ENCODE measurements around the gene TBXAS1.

Gene TBXAS1

GRCh38 chr7:140010194-140010895 is 181.3 kb downstream of the TBXAS1 start:
- no peaks in the 10 kb centered on the region for H3K36me3 ChIP-seq (ENCODE audit: control insufficient read depth, low read length)
- H3K79me2 ChIP-seq (ENCODE audit: control insufficient read depth, low read length): no peaks in the 10 kb centered on the region
- H3K4me2 ChIP-seq (ENCODE audit: low read length): no peak overlapping the region
- no peak overlapping the region for H3K27ac ChIP-seq (ENCODE audit: low read depth, low read length)
- no peaks in the 10 kb centered on the region for H3K9me2 ChIP-seq (replicated peaks; ENCODE audit: control insufficient read depth, low read length)
- H4K20me1 ChIP-seq (ENCODE audit: control insufficient read depth, insufficient read depth, low read depth, low read length): no peaks in the 10 kb centered on the region
- no peak for TF ChIP-seq EZH2phosphoT487 (IDR thresholded peaks at IDR 0.05; ENCODE audit: borderline replicate concordance, low read length)
- TF ChIP-seq CTCF (IDR thresholded peaks at IDR 0.05; ENCODE audit: low read depth, low read length, poor library complexity, severe bottlenecking): no peak
- H3K4me3 ChIP-seq (ENCODE audit: low read length): no peak overlapping the region
- H3K27me3 ChIP-seq (ENCODE audit: control insufficient read depth, low read length): peaks cover 11% of the 10 kb centered on the region; the same call in 1 of the 2 replicates
- H3F3A ChIP-seq (ENCODE audit: control insufficient read depth, insufficient read depth): no peaks in the 10 kb centered on the region
- H3K4me1 ChIP-seq (ENCODE audit: control insufficient read depth, low read length): no peaks in the 10 kb centered on the region
- no peaks in the 10 kb centered on the region for H3K9me3 ChIP-seq (ENCODE audit: control insufficient read depth, insufficient read depth, low read length)

GRCh38 chr7:140013676-140014075 is 184.6 kb downstream of the TBXAS1 start:
- TF ChIP-seq EZH2phosphoT487 (IDR thresholded peaks at IDR 0.05; ENCODE audit: borderline replicate concordance, low read length) (no peak), CTCF (IDR thresholded peaks at IDR 0.05; ENCODE audit: low read depth, low read length, poor library complexity, severe bottlenecking) (no peak)
- Histone ChIP-seq H3K4me2 (ENCODE audit: low read length) (no peak overlapping the region), H3K36me3 (ENCODE audit: control insufficient read depth, low read length) (no peaks in the 10 kb centered on the region), H3F3A (ENCODE audit: control insufficient read depth, insufficient read depth) (no peaks in the 10 kb centered on the region), H3K79me2 (ENCODE audit: control insufficient read depth, low read length) (no peaks in the 10 kb centered on the region), H3K27ac (ENCODE audit: low read depth, low read length) (no peak overlapping the region), H3K4me1 (ENCODE audit: control insufficient read depth, low read length) (no peaks in the 10 kb centered on the region), H3K4me3 (ENCODE audit: low read length) (no peak overlapping the region), H3K9me3 (ENCODE audit: control insufficient read depth, insufficient read depth, low read length) (no peaks in the 10 kb centered on the region), H3K27me3 (ENCODE audit: control insufficient read depth, low read length) (peaks cover 16% of the 10 kb centered on the region; the same call in 1 of the 2 replicates), H4K20me1 (ENCODE audit: control insufficient read depth, insufficient read depth, low read depth, low read length) (no peaks in the 10 kb centered on the region), H3K9me2 (replicated peaks; ENCODE audit: control insufficient read depth, low read length) (no peaks in the 10 kb centered on the region)

GRCh38 chr7:140014123-140014522 is 185.1 kb downstream of the TBXAS1 start:
- Histone ChIP-seq H3K4me1 (ENCODE audit: control insufficient read depth, low read length) (no peaks in the 10 kb centered on the region), H3K79me2 (ENCODE audit: control insufficient read depth, low read length) (no peaks in the 10 kb centered on the region), H3K36me3 (ENCODE audit: control insufficient read depth, low read length) (no peaks in the 10 kb centered on the region), H4K20me1 (ENCODE audit: control insufficient read depth, insufficient read depth, low read depth, low read length) (no peaks in the 10 kb centered on the region), H3K4me3 (ENCODE audit: low read length) (no peak overlapping the region), H3K27ac (ENCODE audit: low read depth, low read length) (no peak overlapping the region), H3K9me3 (ENCODE audit: control insufficient read depth, insufficient read depth, low read length) (no peaks in the 10 kb centered on the region), H3K9me2 (replicated peaks; ENCODE audit: control insufficient read depth, low read length) (no peaks in the 10 kb centered on the region), H3F3A (ENCODE audit: control insufficient read depth, insufficient read depth) (no peaks in the 10 kb centered on the region), H3K27me3 (ENCODE audit: control insufficient read depth, low read length) (peaks cover 20% of the 10 kb centered on the region), H3K4me2 (ENCODE audit: low read length) (no peak overlapping the region)
- TF ChIP-seq CTCF (IDR thresholded peaks at IDR 0.05; ENCODE audit: low read depth, low read length, poor library complexity, severe bottlenecking) (no peak), EZH2phosphoT487 (IDR thresholded peaks at IDR 0.05; ENCODE audit: borderline replicate concordance, low read length) (no peak)

Data from DOHH2 (cell line).